GM19328 (cell line): ENCODE measurements around the gene ACAP3.

Experiments
- ATAC-seq: cut with Tn5 transposase; IDR thresholded peaks from one replicate; pipeline ENCODE4 v1.9.1; 2021; ENCODE audit warnings: mild to moderate bottlenecking, moderate library complexity; ENCODE audit not compliant: unreplicated experiment

The ACAP3 gene

DNA sequence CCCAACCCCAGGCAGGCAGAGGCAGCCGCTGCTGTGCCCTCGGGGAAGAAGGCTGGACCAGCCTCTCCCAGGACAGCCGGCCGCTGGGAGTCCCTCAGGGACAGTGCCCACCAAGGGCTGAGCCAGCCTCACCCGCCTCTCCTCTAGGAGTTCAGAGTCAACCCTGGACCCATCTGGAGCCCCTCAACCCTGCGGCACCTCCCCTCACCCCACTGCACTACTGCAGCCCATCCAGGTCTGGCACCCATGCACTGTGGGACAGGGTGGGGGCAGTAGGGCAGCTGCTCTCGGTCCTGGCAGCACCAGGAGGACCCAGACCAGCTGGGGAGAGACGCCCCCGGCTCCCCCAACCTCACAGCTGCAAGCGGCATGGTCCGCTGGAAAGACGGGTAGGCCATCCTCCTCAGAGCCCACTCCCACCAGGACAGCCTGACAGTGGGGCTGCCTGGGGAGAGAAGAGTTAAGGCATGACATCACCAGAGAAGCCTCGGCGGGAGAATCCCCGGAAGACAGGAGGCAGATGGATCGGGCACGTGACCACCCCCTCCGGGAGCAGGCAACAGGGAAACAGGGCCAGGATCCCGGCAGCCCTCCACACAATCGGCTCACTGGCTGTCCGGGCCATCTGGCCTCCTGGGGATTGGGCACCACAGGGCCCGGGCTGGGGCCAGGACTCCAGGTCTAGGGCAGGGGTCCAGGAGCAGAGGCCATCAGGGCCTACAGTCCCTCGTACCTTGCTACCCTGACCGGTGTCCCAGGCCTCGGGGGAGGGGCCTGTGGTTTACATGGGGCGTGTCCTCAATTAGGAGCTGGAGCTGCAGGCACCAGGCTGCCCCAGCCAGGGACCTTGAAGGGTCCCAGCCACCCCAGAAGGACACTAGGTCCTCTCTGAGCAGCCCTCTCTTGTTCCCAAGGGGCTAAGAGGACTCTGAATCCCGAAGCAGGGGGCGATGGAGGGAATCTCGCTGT, 3.1 kb downstream of the ACAP3 start:
- no peak for ATAC-seq

DNA sequence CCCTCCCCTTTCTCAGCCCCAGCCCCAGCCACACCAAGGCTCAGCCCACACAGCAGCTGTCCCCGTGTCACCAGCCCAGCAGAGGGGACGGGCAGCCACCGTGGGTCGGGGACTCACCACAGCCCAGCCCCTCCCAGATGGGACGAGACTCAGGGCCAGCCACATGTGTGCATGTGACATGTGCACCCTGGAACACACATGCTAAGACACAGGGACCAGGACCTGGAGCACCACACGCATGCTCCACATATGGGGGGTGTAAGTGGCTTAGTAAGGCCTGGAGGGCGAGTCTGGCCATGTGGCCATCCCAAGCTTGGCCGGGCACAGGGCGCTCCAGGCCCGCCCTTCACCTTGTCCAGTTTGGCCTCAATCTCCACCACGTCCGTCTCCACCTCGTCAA, 4.0 kb downstream of the ACAP3 start:
- no peak for ATAC-seq

DNA sequence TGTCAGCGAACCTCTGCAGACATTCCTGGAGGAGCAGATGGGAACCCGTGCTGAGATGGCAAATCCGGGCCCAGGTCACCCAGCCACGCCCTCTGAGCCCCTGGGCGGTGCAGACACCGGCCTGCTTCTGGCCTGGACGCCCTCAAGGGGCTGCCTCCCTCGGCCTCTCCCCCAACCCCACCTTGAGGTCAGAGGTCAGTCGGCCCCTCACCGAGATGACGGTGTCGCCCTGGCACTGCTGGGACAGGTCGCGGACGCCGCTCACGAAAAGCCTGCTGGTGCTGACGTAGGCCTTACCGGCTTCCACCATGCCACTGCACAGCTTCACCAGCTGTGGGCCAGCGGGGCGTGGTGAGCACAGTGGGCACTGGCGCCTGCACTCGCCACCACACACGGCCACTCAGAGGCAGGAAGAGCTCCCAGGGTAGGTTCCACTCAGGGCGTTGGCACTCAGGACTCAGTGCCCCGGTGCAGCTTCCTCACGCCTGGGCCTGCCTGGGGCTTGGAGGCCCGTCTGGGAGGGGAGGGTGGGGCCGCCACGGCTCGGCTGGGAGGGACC, 4.7 kb downstream of the ACAP3 start:
- ATAC-seq: no peak

DNA sequence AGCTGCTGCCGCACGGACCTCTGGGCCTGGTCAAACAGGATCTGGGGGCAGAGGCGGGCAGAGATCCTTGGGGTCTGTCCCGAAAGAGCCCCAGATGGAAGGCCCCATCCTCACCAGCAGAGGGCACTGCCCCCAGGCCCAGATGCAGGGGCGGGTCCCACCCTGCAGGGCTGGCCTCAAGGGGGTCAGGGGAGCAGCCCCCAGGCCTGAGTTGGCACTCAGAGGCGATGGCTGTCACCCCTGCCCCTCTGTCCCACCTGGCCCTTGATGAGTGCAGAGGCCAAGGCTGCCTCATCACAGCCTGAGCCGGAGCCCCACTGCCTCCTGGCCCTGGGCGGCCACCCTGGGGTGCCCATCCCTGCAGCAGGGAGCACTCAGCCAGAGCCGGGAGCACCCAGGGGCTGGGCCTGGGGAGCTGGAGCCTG, 5.7 kb downstream of the ACAP3 start:
- ATAC-seq: no peak

- no peak for ATAC-seq
Observed at GRCh38 chr1:1300352-1300739, 7.4 kb downstream of the ACAP3 start.

- ATAC-seq: no peak
Observed at GRCh38 chr1:1299686-1300351, 7.9 kb downstream of the ACAP3 start.

DNA sequence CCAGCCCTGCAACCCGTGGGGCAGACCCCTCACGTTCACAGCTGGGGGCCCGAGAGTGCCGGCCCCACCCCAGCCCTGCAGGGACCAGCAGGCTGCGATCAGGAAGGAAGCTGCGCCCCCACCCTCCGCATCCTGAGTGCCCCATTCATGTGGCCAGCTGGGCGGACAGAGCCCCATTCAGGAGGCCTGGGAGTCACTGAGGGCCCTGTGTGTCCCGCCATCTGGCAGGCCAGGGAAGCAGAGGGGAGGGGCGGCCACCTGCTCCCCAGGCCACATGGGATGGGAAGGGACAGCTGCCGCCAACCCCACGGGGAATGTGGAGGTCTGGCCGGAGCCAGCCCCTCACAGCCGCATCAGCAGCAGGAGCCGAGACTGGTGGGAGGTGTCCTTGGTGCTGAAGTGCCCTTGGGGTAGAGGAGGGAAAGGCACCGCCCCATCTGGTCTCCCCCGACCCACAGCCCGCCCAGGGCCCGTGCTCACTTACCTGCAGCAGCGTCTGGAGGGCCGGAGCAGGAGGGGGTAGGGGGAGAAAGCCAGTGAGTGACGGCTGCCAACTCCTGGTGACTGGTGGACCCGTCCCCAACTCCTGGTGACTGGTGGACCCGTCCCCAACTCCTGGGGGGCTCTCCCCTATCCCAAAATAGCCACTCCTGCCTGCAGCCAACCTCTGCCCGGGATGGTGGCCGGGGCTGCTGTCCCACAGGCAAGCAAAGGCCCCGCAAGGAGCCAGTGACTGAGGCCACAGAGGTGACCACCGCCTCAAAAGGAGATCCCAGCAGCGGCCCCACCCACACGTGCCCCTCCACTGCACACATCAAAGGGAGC, 8.7 kb downstream of the ACAP3 start:
- no peak for ATAC-seq

DNA sequence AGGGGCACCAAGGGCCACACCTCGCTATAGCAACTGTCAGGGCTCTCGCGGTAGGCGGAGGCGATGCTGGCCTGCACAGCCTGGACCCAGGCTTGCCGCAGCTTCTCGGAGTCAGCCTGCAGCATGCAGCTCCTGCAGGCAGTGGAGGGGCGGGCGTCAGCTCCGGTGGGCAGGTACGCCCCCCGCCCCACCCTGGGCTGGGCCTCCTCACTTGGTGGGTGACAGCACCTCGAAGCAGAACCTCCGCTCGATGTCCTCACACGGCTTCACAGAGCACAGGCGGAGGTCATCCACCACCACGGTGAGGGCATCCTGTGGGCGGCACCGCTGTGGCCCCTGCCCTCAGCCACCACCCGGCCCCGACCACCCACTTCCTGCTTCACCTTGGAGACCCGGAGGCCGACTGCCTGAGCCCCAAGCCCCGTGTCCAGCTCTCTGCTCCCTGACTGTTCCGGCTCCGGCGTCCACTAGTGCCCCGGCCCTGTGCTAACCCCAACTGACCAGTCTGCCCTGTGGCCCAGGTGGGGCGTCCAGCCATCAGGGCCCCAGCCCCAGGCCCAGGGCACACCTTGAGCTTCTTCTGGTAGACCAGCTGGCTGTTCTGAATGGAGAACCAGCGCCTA, 9.8 kb downstream of the ACAP3 start:
- no peak for ATAC-seq

GRCh38 chr1:1296070-1297061, 11.4 kb downstream of the ACAP3 start:
- no peak for ATAC-seq

DNA sequence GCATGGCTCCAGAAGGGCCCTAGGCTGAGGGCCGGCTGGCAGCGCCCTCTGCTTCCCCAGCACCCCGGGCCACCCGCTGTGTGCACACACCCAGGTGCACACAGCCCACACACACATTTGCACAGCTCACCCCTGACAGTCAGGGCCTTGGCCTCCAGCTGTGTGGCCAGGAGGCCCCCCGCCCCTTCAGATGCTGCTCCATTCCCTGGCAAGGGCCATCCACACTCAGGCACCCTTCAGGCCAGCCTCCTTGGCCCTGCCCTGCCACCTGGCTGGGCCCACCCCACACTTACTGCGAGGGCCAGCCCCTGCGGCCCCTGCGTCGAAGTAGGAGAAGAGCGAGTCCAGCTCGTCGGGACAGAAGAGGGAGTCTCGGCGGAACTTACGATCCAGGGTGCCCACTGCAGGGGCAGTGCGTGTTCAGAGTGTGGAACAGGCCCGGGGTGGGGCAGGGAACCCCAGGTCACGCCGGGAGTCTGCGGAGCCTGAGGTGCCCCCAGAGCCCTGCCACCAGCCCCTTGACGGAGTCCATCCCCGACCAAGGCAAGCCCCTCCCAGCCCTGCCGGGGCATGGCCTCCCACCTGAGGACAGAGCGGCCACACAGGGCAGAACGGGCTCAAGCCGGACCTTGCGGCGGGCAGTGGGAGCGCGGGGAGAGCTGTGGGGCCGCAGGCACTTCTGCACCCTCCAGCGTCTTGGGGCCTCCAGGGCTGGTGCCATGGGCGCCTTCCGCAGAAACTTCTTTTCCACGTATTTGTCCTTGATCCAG, 12.4 kb downstream of the ACAP3 start:
- no peak for ATAC-seq

GRCh38 chr1:1294250-1294890, 13.4 kb downstream of the ACAP3 start:
- no peak for ATAC-seq

GRCh38 chr1:1293263-1294249, 14.2 kb downstream of the ACAP3 start:
- ATAC-seq: no peak

DNA sequence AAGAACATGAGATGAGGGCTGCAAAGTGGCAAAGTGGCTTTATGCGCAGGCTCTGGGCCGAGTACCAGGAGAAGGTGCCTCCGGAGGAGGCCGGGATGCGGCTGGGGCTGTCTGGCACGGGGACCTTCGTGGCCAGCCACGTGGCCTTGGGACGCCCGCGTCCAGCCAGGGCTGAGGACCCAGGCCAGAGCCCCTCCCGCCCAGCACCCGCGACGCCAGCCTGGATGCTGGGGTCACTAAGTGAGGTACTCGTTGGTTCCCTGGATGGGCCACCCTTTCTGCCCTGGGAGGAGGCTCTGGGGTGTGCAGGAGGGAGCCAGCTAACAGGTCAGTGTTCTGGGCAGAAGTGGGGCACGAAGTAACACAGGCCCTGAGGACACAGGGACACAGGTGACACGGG, 14.9 kb downstream of the ACAP3 start:
- ATAC-seq: no peak

- ATAC-seq: no peak
Observed at GRCh38 chr1:1292442-1292779, 15.3 kb downstream of the ACAP3 start.

DNA sequence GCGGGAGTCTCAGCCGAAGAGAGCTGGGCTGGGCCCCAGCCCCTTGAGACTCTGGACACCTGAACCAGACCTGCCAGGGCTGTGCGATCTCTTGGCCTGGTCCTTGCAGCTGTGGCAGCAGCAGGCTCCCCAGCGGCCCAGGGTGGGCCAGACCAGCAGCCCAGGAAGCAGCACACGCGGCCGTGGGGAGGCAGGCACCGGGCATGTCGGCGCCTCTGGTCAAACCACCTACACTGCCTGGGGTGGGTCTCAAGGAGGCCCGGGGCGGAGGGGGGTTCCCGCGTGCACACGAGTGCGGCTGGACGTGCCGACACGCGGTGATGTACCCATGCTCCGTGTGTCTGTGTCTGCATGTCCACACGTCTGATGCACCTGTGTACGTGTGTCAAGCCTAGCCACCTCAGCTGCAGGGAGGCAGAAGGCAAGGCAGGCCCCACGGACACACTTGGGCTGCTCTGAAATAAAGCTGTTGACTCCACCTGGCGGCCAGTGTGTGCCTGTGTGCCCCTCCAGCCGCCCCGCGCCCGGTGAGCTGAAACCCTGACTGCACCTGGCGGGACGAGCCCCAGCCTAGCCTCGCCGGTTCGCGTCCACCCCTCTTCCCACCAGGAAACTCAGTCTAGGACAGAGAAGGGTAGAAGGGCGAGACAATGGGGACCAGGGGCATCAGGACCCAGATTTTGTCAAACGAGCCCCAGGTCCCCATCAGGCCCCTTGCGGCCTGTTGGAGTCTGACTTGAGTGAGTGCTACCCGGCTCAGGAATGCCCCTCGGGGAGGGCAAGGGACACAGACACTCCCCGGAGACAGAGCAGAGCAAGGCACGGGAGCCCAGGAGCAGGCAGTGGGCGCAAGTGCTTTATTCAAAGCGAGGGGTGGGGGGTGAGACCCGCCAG, 15.9 kb downstream of the ACAP3 start:
- no peak for ATAC-seq

GRCh38 chr1:1291023-1291528, 16.7 kb downstream of the ACAP3 start:
- ATAC-seq: no peak
